GM21786 (cell line): Measurements from ENCODE around the gene PLAC9.

Experiments
- ATAC-seq: cut with Tn5 transposase; IDR thresholded peaks from one replicate; pipeline ENCODE4 v1.9.1; 2021; ENCODE audit not compliant: unreplicated experiment

PLAC9 gene

DNA sequence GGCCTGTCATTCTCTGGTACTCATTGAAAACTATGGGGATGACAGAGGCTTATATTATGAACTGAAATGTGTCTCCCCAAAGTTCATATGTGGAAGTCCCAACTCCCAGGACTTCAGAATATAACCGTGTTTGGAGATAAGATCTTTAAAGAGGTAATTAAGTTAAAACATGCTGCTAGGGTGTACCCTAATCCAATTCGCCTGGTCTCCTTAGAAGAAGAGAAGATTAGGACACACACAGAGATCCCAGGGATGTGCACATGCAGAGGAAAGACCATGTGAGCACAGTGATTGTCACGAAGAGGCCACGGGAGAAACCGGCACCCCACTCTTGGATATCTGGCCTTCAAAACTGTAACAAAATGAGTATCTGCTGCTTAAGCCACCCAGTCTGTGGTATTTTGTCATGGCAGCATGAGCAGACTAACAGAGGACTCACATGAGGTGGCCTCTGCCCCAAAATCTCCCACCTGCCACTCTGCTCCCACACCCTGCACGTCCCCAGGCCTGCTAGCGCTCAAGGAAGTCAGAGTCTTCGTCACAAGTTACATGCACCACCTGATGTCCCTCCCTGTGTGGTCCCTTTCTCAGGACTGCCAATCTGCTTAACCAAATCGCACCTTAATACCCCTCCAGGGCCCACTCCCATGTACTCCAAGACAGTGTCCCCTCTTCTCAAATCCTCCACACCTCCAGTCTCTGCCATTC lies 26.8 kb downstream of the PLAC9 start:
- ATAC-seq, result no peak

DNA sequence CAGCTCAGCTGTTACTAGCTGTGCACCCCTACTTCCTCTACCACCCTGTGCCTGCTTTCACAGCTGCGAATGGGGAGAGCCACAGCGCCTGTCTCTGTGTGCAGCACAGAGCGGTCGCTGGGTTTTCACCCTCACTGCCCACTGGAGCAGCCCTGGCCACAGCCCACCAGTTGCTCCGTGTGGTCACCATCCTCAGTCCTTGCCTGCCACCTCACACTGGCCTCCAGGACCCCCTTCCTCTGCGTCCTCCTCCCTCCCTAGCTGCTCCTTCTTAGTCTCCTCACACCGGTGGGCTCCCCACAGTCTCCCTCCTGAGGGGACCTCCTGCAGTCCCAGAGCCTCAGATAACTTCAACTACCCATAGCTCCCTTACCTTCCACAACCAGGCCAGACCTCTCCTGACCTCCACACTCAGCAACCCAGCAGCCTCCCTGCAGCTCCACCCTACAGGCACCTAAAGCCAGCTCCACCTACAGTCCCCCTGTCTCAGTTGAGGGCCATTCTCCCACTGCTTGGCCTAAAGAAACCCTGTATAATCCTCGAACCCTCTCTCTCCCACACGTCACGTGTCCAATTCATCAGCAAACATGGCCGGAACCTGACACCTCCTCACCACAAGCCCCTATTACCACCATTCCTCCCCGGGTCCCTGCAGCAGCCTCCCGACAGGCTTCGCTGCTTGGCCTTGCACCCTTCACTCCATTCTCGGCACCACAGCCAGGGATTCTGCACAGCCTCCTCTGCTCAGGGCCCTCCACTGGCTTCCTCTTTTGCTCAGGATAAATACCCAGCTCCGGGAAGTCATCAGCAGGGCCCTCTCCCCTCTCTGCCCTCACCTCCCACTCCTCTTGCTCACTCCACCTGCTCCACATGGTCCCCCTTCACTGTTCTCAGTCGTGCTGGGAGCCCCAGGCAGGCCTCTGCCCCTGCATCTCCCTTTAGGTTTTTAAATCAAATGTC lies 28.1 kb downstream of the PLAC9 start:
- no peak for ATAC-seq

DNA sequence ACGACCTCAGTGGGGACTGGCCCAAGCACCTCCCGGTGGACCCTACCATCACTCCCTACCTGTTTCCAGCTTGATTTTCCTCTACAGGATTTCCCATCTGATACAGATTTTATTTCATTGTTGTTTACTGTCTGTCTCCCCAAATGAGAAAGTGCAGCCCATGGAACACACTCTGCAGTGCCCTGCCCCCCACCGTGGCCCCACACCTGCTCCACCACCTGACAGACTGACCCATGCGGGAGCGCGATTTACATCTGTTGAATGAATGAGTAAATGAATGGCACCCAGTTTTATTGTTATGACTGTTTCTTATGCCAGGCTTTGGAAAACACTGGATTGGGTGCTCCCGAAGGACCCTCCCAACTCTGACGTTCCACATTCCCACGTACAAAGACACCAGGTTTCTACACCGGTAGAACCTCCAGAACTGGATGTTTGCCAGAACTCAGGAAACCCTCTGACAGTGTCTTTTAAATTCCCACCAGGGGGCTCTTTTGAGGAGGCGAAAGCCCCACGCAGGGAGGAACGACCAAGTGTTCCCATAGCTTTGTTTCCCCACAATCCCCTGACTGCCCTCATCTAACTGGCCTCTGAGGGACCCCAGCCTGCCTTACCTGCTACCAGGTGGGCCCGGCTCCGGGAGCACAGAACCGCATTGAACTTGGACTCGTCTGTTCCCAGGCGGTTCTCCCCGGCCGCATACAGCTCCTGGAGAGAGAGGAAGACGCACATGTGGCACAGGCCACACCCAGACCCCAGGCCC lies 29.0 kb downstream of the PLAC9 start:
- ATAC-seq, result no peak

DNA sequence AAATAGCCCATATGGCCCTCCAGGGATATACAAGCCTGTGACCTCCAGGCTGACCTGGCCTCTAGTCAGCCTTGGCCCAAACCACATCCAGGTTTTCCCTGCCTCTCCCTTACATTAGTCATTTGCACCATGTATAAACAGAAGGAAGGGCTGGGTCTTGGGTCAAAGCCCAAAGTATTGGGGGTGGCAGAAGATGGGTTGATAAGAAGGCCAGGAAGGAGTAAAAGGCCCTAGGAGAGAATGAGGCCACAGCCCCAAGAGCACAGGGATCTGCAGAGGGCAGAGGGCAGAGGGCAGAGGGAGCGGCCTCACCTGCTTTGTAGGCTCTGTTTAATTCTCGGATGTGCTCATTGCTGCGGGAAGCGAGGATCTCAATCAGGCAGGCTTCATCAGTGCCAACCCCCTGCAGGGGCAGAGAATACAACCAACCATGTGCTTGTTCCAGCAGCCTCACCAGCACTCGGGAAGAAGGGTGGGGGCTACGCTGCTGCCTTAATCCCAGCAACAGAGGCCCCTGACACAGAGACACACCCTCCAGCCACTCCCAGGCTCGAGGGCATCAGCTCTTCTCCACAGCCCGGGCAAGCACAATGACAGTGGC lies 31.3 kb downstream of the PLAC9 start:
- ATAC-seq, result no peak

DNA sequence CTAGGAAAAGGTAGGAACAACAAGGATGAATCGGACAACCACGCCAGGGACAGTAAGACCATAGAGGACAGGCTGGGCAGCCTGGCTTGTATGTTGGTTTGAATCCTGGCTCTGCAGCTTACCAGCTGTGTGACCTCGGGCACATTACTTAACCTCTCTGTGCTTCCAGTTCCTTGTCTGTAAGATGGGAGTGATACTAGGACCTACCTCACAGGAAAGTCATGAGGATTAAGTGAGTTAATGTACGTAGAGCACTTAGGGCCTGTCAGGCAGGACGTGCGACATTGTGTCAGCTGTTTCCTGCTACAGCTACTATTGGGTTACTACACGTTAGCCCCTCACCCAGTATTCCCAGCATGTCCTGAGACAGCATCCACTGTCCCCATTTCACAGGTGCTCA lies 32.1 kb downstream of the PLAC9 start:
- ATAC-seq, result no peak

DNA sequence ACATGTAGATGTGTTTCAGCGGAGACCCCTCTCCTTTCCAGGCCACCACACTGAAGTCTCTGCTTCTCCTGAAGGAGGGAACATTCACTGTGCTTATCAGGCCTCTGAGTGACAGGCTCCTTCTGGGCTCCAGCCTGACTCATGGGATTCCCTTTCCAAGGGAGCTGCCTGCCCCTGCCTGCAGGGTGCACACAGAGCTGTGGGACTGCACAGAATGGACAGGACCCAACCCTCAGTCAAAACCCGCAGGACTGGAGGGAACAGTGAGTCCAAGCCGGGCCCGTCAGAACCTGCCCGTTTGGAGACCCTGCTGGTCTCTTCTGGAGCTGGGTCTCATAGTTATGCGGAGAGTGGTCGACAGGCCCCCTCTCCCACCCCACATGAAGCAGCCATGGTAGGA lies 32.6 kb downstream of the PLAC9 start:
- ATAC-seq, result no peak

DNA sequence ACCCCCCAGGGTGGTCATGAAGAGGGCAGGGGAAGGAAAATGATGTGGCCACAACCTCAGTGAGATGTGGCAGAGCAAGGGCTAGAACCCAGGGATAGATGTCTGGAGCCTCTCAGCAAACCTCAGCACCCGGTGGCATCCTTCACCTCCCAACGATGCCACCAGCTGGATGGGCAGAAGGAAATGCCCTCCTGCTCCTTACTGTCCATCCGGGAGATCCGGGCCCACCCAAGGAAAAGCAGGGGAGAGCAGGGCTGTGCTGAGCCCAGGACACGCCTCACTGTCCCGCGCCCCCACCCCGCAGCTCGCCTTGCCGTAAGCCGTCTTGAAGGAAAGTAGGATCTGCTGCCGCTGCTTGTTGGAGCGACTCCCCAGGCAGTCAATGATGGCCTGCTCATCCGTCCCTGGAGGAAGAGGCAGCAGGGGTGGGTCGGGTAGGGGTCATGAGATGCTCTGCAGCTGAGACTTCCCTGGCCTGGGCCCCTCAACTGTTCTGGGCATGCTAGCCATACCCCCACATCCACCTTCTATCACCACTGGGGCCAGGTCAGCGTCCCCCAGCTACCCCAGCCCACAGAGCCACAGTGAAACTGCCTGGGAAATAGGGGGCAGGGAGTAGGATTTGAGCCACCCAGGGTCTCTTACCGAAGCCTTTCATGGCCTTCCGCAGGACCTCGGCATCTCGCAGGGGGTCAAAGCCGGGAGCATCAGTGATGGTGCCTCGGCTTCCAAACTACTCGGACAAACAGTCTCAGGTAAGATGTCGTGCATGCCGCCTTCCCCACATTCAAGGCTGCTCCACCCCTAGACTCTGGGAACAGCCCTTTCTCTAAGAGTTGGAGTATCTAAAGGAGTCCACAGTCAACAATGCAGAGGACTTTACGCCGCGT lies 34.3 kb downstream of the PLAC9 start:
- ATAC-seq, result no peak

DNA sequence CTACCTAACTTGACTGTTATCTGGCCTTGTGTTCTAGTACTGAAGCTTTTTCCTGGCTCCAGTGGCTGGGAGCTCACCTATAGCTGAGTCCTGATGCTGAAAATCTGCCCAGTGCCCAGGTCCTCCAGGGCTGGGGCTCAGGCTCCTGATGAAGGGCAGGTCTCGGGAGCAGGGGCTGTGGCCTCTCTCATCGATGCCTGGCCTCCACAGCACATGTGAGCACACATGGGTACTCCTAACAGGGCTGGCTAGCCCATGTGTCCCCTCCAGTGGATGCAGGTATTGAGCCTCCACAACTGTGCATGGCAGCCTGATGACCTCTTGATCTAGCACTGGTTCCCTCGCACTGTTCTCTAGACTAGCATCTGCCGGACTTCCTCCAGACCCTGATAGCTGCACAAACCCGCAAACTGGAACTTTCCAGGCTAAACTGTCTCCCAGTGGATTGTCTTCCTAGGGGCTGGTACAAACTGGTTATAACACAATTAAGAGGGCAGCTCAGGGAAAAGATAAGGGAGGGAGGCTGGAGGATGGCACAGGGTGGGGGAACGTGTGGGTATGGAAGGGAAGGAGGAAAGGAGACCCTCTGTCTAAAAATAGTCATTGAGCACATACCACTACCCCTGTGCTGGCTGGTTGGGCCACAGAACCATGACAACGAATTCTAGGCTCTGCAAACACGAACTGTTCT lies 35.1 kb downstream of the PLAC9 start:
- no peak for ATAC-seq

DNA sequence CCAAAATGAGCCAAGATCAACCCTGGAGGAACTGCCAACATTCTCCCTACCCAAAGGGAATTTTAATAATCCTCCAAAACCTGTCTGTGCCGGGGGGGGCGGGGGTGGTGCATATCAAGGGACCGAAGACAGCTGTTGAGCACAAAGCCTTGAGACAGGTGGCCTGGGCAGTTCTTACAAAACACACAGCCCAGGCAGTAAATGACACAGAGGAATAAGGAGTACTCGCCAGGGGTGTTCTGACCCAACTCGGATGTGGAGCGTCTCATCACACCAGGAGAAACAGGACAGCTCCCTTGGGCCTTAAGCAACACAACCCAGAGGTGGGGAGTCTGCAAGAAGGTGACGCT lies 35.6 kb downstream of the PLAC9 start:
- ATAC-seq, result no peak

DNA sequence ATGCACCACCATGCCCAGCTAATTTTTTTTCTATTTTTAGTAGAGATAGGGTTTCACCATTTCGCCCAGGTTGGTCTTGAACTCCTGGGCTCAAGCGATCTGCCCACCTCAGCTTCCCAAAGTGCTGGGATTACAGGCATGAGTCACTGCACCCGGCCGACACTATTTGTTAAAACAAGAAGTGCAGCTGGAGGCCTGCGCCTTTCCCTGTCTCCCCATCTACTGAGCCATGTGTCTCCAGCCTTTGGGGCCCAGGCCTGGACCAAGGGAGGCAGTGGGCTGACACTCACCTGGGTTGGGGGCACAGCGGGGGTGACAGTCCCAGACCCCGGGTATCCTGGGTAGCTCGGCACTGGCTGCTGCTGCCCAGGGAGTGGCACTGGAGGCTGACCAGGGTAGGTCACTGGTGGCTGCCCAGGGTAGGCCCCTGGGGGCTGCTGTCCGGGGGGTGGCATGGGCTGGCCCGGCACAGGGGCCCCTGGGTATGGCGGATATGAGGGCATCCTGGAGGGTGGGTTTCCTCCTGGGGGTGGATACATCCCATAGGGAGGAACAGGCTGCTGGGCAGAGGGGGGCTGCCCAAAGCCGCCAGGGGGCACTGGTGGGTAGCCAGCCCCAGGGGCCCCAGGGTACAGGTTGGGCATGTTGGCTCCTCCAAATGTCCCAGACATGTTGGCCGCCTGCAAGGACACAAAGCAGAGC lies 36.3 kb downstream of the PLAC9 start:
- ATAC-seq, result peak; percentile 42

DNA sequence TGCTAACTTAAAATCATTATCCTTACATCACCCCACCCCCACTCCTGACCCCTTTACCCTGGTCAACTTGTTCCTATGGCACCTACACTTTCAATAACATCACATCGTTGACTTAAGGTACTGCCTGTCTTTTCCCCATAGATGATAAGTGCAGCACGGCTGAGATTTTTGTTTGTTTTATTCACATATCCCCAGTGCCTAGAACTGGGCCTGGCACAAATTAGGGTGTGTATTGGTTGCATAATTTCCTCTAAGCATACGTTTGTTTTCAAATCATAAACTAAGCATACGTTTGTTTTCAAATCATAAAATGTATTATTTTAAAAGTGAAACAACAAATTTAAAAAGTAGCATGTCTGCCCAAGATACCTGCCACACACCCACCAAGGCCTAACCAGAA lies 37.5 kb downstream of the PLAC9 start:
- no peak for ATAC-seq

DNA sequence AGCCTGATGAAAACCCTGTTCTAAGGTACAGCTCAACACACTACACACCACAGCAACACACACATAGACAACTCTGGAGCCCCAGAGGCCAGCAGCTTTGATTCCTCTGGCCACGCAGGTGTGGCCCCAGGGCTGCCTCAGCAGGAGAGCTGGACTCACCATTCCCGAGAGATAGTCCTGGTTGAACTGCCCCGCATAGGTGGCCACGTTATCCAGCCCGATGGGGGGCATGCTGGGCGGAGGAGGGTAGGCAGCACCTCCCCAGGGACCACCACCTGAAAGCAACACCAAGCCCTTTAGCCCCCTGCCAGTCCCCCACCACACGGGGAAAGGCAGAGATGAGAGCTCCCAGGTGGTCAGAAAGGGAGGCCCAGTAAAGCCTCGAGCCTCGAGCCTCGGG lies 38.1 kb downstream of the PLAC9 start:
- ATAC-seq, result no peak

DNA sequence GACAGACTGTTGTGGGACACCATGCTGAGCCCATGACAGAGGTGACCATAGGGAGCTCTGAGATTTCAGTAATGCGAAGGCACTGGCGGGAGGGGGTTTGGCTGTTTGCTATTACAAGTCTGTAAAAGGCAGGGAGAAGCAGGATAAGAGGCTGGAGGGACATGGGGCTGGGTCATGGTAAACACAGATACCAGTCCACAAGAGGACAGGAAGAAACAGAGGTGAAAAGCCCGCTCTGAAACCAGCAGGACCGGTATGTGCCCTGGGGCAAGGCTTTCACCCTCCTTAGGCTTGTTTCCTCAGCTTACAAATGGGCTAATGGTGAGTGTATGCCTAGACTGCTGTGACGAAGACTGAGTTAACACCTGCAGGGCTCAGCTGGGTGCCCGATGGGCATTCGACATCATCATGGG lies 38.7 kb downstream of the PLAC9 start:
- no peak for ATAC-seq

DNA sequence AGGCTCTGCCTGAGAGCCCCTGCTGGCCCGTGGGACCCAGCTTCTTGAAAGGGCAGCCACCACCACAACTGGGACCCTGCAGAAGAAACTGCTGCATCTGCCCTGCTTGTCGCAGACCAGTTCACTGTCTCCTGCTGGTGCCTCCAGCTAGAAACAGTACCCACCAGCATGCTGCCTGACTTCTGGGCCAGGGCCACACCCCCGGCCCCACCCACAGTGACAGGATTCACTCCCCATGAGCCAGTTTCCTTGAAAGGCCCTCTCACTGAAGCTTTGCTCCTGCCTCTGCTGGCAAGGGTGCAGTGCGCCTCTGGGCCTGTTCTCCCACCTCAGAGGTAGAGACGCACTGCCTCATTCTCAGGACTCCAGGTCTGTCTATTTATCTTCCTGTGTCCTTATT lies 40.4 kb downstream of the PLAC9 start:
- ATAC-seq, result no peak

DNA sequence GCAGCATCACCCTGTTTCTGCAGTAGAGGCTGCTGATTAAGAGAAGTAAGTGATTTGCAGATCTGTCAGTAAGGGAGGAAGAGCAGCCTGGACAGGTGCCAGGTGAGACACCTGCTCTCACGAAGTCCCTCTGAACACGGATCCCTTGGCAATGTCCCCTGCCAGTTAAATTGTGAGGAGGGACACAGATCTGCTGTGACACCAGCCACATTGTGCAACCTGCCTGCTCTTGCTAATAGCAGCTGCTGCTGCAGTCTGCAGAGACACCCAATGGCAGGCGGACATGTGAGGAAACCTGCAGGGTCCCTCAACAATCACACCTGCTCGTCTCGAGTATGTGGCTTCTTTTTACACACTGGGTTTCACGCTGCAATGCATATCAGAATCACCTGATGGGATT lies 40.9 kb downstream of the PLAC9 start:
- no peak for ATAC-seq

DNA sequence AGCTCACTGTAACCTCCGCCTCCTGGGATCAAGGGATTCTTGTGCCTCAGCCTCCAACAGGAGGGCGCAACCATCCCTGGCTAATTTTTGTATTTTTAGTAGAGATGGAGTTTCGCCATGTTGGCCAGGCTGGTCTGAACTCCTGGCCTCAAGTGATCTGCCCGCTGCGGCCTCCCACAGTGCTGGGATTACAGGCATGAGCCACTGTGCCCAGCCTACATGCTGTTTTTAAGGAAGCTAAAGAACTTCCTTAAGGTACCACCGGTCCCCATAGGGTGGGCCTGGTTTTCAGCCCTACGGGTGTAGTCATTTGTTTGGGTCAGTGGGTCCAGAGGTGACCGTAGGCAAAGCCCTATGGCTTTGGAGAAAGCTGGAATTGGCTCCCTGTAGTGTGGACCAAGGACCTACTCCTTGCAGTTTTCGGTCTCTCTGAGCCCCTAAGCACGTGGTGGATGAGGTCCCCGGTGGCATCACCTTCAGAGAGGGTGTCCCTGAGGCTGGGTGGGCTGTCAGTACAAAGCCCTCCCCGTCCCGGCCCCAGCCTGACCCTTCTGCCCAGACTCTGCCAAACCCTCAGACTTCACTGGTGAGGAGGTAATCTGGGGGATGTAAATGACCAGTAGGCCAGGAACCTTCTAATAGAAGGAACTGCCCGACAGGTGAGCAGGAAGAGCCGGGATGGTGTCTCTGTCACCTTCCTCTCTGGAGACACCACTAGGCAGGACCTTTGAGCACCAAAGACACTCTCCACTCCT lies 42.3 kb downstream of the PLAC9 start:
- no peak for ATAC-seq

DNA sequence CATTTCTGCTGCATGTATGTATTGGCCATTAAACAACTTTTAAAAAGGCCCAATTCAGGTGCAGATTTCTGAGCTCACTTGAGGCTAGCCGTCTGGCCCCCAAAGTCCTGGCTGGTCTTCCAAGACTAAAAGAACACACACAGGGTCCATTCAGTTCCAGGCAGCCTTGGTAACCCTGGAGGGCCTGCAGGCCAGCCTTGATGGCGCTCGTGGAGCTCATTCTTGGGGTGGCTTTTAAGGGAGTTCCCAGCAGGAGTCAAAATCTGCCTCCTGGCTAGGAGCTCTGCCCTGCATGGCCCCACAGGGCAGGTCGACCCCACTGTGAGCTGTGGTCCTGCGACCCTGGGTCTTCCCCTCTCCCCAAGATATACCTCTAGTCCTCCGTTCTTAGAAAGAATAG lies 44.0 kb downstream of the PLAC9 start:
- no peak for ATAC-seq
